ENCODE results near the gene ACHE. TPM values are rescaled to one million over a fixed set of nuclear protein-coding genes. Genes with fewer than 3 reads are reported as not detected.

ACHE gene
- total and polyA plus RNA-seq, 8 donors: 0.25 to 2.4 (median 0.43) TPM; not detected in 3

GRCh38 chr7:100888291-100888987, 7.2 kb downstream of the ACHE start:
- TF ChIP-seq EP300 (IDR thresholded peaks at IDR 0.05) (no peak), POLR2A (IDR thresholded peaks at IDR 0.05) (no peak), POLR2AphosphoS5 (IDR thresholded peaks at IDR 0.05) (no peak), CTCF (IDR thresholded peaks at IDR 0.05) (no peak)
- peak overlapping the region; percentile 59 to 82 (median 71) for H3K4me3 ChIP-seq
- intact Hi-C loops (cut with DNase I; ENCODE audit: low total_unique reads): no loop called here
- no peaks in the 10 kb centered on the region for H3K9me3 ChIP-seq
- H3K36me3 ChIP-seq: peaks cover 53 to 54% (median 54%) of the 10 kb centered on the region in 4 donors
- H3K27ac ChIP-seq: peak overlapping the region; percentile 88 to 93 (median 92)
- DNase-seq: peak in 1 of 2 donors; percentile 26
- 51 to 61% (median 54%) methylated on average over 15 to 18 of the region's 18 CpGs for WGBS, 5 donors
- H3K4me1 ChIP-seq: peaks cover 32 to 50% (median 44%) of the 10 kb centered on the region in 4 donors
- peaks cover 0 to 21% (median 0%) of the 10 kb centered on the region in 3 donors for H3K27me3 ChIP-seq

GRCh38 chr7:100887516-100888290, 8.0 kb downstream of the ACHE start:
- 49 to 56% (median 55%) methylated on average over 21 of the region's 21 CpGs for WGBS, 5 donors
- Histone ChIP-seq H3K36me3 (peaks cover 60 to 62% (median 61%) of the 10 kb centered on the region in 4 donors), H3K27ac (peak overlapping the region; percentile 13 to 92 (median 71))

GRCh38 chr7:100886936-100887515, 8.7 kb downstream of the ACHE start:
- no peaks in the 10 kb centered on the region for H3K9me3 ChIP-seq
- peak overlapping the region in 2 of 4 donors; percentile 7 to 82 for H3K4me3 ChIP-seq
- TF ChIP-seq EP300 (IDR thresholded peaks at IDR 0.05) (no peak), POLR2A (IDR thresholded peaks at IDR 0.05) (no peak), POLR2AphosphoS5 (IDR thresholded peaks at IDR 0.05) (no peak), CTCF (IDR thresholded peaks at IDR 0.05) (no peak)
- WGBS, 5 donors: 78 to 83% (median 79%) methylated on average over 17 to 25 of the region's 25 CpGs
- peak overlapping the region; percentile 3 to 92 (median 71) for H3K27ac ChIP-seq
- peaks cover 67 to 68% (median 68%) of the 10 kb centered on the region in 4 donors for H3K36me3 ChIP-seq
- intact Hi-C loops (cut with DNase I; ENCODE audit: low total_unique reads): no loop called here
- DNase-seq: no peak
- peaks cover 0 to 10% (median 0%) of the 10 kb centered on the region in 3 donors for H3K27me3 ChIP-seq
- H3K4me1 ChIP-seq: peaks cover 32 to 50% (median 44%) of the 10 kb centered on the region in 4 donors

More at GRCh38 chr7:100887516-100888290, 8.0 kb downstream of the ACHE start:
- peak in 1 of 2 donors; percentile 68 for DNase-seq
- peaks cover 32 to 50% (median 44%) of the 10 kb centered on the region in 4 donors for H3K4me1 ChIP-seq
- TF ChIP-seq CTCF (IDR thresholded peaks at IDR 0.05) (no peak), POLR2AphosphoS5 (IDR thresholded peaks at IDR 0.05) (peak in 1 of 3 donors; percentile 2)
- intact Hi-C loops (cut with DNase I; ENCODE audit: low total_unique reads): no loop called here
- H3K27me3 ChIP-seq: peaks cover 0 to 15% (median 0%) of the 10 kb centered on the region in 3 donors
- peak overlapping the region in 2 of 4 donors; percentile 74 to 82 for H3K4me3 ChIP-seq
- no peaks in the 10 kb centered on the region for H3K9me3 ChIP-seq
